HepG2 (cell line): ENCODE measurements around the gene WDR6. TPM values are rescaled to one million over a fixed set of nuclear protein-coding genes. Genes with fewer than 3 reads are reported as not detected.

ENCODE experiments used
- ATM ChIP-seq: fragments of 450-650 bp; IDR thresholded peaks from 2 replicates; pipeline ENCODE4 v1.7.1; 2017; ENCODE audit warnings: mild to moderate bottlenecking, borderline replicate concordance
- CEBPB ChIP-seq: IDR thresholded peaks from 2 replicates; pipeline ENCODE4 v1.6.1; 2011; ENCODE audit warnings: low read depth, low read length, improper control_type of control experiment, borderline replicate concordance
- CREB1 ChIP-seq, 2 experiments: fragments of 450-650 bp in 1 of 2; IDR thresholded peaks; 2 replicates each; pipeline ENCODE4 v1.6.1; 2016 to 2017; ENCODE audit warnings: control low read depth in 1 of 2, mild to moderate bottlenecking in 1 of 2, missing compliant biosample characterization in 1 of 2, missing genetic modification characterization in 1 of 2
- ELF3 ChIP-seq: IDR thresholded peaks from 2 replicates; pipeline ENCODE4 v1.6.1; 2016; ENCODE audit warnings: missing genetic modification reagents, missing compliant biosample characterization
- MED13 ChIP-seq: sonication (generic); formaldehyde crosslinking; IDR thresholded peaks from 2 replicates; pipeline ENCODE4 v1.5.0; 2020; ENCODE audit warnings: missing genetic modification reagents
- RAD51 ChIP-seq: fragments of 450-650 bp; IDR thresholded peaks from 2 replicates; pipeline ENCODE4 v1.6.1; 2016; ENCODE audit warnings: borderline replicate concordance
- SKI ChIP-seq: fragments of 450-650 bp; IDR thresholded peaks from one replicate; pipeline ENCODE4 v1.6.1; 2018; ENCODE audit warnings: mild to moderate bottlenecking; ENCODE audit not compliant: partially characterized antibody
- SMAD3 ChIP-seq: sonication (generic); formaldehyde crosslinking; IDR thresholded peaks from 2 replicates; pipeline ENCODE4 v1.4.0; 2020; ENCODE audit warnings: missing genetic modification reagents
- TCF7 ChIP-seq: sonication (generic); IDR thresholded peaks from 2 replicates; pipeline ENCODE4 v1.6.1; 2016; ENCODE audit warnings: antibody characterized with exemption, low read depth
- ZNF33A ChIP-seq: sonication (generic); formaldehyde crosslinking; IDR thresholded peaks from 2 replicates; pipeline ENCODE4 v1.5.1; 2020; ENCODE audit warnings: missing genetic modification reagents, mild to moderate bottlenecking, moderate library complexity, borderline replicate concordance
- ZNF570 ChIP-seq: sonication (generic); formaldehyde crosslinking; IDR thresholded peaks from 2 replicates; pipeline ENCODE4 v1.4.0; 2020; ENCODE audit warnings: mild to moderate bottlenecking, missing genetic modification reagents, borderline replicate concordance
- ZNF780A ChIP-seq: sonication (generic); formaldehyde crosslinking; IDR thresholded peaks from 2 replicates; pipeline ENCODE4 v1.8.0; 2022; ENCODE audit warnings: mild to moderate bottlenecking, missing genetic modification reagents, moderate library complexity
- ZSCAN31 ChIP-seq: sonication (generic); formaldehyde crosslinking; IDR thresholded peaks from 2 replicates; pipeline ENCODE4 v1.5.0; 2020; ENCODE audit warnings: low read depth, mild to moderate bottlenecking, missing genetic modification reagents
- polyA plus RNA-seq, 8 experiments: library from polyadenylated mRNA; depleted of rRNA in 3 of 8; stranded (reverse) in 7 of 8; unstranded in 1 of 8; fragments of >200 nt; fragmentation: Illumina TruSeq in 4 of 8; extraction: Trizol in 4 of 8; gene quantifications; 2 replicates each; pipeline versions ENCODE4 v1.2.1 to v1.2.3, GENCODE V29; 2011 to 2016; ENCODE audit warnings: low read depth in 4 of 8, missing spikeins in 1 of 8, mixed read lengths in 1 of 8; ENCODE audit not compliant: insufficient read depth in 1 of 8
- total RNA-seq, 5 experiments: library from RNA; depleted of rRNA; stranded (reverse); fragments of >200 nt; fragmentation: Illumina TruSeq; extraction: Trizol; gene quantifications; 2 replicates each; pipeline ENCODE4 v1.2.3, GENCODE V29; 2016; ENCODE audit warnings: low read depth in 1 of 5
- TF ChIP-seq, protein P1 (sequence below): sonication (generic); formaldehyde crosslinking; IDR thresholded peaks from 2 replicates; pipeline ENCODE4 v1.4.0; 2020; ENCODE audit warnings: missing genetic modification reagents
- TF ChIP-seq, protein P2 (sequence below): sonication (generic); formaldehyde crosslinking; IDR thresholded peaks from 2 replicates; pipeline ENCODE4 v1.8.0; 2022; ENCODE audit warnings: missing genetic modification reagents, low read depth, mild to moderate bottlenecking, borderline replicate concordance
- TF ChIP-seq, protein P3 (sequence below): sonication (generic); formaldehyde crosslinking; IDR thresholded peaks from 2 replicates; pipeline ENCODE4 v1.4.0; 2020; ENCODE audit warnings: missing genetic modification reagents
- TF ChIP-seq, protein P4 (sequence below): sonication (generic); formaldehyde crosslinking; IDR thresholded peaks from 2 replicates; pipeline ENCODE4 v1.4.0; 2020; ENCODE audit warnings: missing genetic modification reagents

WDR6 gene
- total and polyA plus RNA-seq, 2 of the 13 experiments (the other 11 are each of a cell fraction or from before 2014, with no cell fraction given) = 73.4 to 139 TPM

DNA sequence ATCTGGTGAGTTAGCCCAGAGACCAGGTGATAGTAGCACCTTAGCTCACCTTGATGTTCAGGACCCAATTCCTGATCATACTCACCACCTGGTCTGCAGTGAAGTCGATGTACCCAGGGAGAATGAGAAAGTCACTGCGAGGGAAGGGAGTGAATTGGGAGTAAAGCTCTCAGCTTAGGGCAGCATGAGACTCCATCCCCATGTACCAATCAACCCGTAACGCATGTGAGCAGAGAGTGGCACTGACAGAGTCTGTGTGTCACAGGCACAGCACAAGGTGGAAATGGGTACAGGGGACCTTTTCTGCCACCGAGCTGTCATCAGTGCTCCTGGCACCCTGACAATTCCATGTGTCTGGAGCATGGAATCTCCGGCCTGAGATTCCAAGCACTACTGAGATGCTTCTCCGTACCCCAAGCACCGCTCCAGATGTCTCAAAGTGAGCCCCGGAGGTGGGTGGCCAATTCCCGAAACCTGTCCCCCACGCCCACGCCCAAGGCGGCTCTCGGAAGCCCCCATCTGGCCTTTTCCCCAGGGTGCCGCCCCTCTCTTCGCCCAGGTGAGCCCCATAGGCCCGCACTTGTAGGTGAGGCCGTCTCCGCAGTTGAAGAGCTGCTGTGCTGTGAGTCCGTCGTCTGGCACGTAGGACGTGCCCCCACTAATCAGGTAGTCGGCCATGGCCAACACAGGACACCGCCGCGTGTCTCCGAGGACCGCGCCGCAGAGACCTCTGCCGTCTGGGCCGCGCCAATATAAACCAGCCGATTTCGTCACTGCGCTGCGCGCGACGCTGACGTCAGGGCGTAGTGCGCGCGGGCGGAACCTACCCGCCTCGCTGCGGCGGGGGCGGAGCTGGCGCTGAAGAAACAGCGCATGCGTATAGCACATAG, 21.7 kb downstream of the WDR6 start, which contains the start of gene IMPDH2 (continued):
- TF ChIP-seq, protein P1, sequence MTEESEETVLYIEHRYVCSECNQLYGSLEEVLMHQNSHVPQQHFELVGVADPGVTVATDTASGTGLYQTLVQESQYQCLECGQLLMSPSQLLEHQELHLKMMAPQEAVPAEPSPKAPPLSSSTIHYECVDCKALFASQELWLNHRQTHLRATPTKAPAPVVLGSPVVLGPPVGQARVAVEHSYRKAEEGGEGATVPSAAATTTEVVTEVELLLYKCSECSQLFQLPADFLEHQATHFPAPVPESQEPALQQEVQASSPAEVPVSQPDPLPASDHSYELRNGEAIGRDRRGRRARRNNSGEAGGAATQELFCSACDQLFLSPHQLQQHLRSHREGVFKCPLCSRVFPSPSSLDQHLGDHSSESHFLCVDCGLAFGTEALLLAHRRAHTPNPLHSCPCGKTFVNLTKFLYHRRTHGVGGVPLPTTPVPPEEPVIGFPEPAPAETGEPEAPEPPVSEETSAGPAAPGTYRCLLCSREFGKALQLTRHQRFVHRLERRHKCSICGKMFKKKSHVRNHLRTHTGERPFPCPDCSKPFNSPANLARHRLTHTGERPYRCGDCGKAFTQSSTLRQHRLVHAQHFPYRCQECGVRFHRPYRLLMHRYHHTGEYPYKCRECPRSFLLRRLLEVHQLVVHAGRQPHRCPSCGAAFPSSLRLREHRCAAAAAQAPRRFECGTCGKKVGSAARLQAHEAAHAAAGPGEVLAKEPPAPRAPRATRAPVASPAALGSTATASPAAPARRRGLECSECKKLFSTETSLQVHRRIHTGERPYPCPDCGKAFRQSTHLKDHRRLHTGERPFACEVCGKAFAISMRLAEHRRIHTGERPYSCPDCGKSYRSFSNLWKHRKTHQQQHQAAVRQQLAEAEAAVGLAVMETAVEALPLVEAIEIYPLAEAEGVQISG = peak; percentile 94
- TF ChIP-seq TCF7 (no peak), ATM (no peak), CREB1 (IDR thresholded peaks at IDR 0.05) (peak; percentile 97), CREB1 (CRISPR knock-in tag; IDR thresholded peaks at IDR 0.05) (peak; percentile 96), ZNF33A (no peak), SMAD3 (CRISPR knock-in tag) (peak; percentile 79), RAD51 (no peak), ZSCAN31 (CRISPR knock-in tag) (0 out of 2 replicates have a peak, but pooled peaks have one; percentile 66), MED13 (CRISPR knock-in tag) (peak; percentile 42; the same call in 1 of the 2 replicates), CEBPB (peak; percentile 95), ZNF570 (CRISPR knock-in tag) (no peak; the same call in 1 of the 2 replicates), SKI (peak; percentile 82), ELF3 (peak; percentile 68), ZNF780A (CRISPR knock-in tag) (no peak; the same call in 1 of the 2 replicates)
- TF ChIP-seq, protein P2, sequence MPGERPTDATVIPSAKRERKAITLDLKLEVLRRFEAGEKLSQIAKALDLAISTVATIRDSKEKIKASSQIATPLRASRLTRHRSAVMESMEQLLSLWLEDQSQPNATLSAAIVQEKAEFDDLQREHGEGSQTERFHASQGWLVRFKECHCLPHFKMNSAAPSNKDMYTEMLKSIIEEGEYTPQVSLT (CRISPR knock-in tag) = no peak
- TF ChIP-seq, protein P3, sequence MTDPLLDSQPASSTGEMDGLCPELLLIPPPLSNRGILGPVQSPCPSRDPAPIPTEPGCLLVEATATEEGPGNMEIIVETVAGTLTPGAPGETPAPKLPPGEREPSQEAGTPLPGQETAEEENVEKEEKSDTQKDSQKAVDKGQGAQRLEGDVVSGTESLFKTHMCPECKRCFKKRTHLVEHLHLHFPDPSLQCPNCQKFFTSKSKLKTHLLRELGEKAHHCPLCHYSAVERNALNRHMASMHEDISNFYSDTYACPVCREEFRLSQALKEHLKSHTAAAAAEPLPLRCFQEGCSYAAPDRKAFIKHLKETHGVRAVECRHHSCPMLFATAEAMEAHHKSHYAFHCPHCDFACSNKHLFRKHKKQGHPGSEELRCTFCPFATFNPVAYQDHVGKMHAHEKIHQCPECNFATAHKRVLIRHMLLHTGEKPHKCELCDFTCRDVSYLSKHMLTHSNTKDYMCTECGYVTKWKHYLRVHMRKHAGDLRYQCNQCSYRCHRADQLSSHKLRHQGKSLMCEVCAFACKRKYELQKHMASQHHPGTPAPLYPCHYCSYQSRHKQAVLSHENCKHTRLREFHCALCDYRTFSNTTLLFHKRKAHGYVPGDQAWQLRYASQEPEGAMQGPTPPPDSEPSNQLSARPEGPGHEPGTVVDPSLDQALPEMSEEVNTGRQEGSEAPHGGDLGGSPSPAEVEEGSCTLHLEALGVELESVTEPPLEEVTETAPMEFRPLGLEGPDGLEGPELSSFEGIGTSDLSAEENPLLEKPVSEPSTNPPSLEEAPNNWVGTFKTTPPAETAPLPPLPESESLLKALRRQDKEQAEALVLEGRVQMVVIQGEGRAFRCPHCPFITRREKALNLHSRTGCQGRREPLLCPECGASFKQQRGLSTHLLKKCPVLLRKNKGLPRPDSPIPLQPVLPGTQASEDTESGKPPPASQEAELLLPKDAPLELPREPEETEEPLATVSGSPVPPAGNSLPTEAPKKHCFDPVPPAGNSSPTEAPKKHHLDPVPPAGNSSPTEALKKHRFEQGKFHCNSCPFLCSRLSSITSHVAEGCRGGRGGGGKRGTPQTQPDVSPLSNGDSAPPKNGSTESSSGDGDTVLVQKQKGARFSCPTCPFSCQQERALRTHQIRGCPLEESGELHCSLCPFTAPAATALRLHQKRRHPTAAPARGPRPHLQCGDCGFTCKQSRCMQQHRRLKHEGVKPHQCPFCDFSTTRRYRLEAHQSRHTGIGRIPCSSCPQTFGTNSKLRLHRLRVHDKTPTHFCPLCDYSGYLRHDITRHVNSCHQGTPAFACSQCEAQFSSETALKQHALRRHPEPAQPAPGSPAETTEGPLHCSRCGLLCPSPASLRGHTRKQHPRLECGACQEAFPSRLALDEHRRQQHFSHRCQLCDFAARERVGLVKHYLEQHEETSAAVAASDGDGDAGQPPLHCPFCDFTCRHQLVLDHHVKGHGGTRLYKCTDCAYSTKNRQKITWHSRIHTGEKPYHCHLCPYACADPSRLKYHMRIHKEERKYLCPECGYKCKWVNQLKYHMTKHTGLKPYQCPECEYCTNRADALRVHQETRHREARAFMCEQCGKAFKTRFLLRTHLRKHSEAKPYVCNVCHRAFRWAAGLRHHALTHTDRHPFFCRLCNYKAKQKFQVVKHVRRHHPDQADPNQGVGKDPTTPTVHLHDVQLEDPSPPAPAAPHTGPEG (CRISPR knock-in tag) = peak; percentile 64; the same call in 1 of the 2 replicates
- TF ChIP-seq, protein P4, sequence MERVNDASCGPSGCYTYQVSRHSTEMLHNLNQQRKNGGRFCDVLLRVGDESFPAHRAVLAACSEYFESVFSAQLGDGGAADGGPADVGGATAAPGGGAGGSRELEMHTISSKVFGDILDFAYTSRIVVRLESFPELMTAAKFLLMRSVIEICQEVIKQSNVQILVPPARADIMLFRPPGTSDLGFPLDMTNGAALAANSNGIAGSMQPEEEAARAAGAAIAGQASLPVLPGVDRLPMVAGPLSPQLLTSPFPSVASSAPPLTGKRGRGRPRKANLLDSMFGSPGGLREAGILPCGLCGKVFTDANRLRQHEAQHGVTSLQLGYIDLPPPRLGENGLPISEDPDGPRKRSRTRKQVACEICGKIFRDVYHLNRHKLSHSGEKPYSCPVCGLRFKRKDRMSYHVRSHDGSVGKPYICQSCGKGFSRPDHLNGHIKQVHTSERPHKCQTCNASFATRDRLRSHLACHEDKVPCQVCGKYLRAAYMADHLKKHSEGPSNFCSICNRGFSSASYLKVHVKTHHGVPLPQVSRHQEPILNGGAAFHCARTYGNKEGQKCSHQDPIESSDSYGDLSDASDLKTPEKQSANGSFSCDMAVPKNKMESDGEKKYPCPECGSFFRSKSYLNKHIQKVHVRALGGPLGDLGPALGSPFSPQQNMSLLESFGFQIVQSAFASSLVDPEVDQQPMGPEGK (CRISPR knock-in tag) = peak; percentile 65
